NAMALWA (cell line): Measurements from ENCODE around the gene ASTN2.

Experiments
- DNase-seq: peaks from one replicate; pipeline ENCODE4 v3.0.0-alpha.2; 2015; ENCODE audit warnings: low spot score

The ASTN2 gene

DNA sequence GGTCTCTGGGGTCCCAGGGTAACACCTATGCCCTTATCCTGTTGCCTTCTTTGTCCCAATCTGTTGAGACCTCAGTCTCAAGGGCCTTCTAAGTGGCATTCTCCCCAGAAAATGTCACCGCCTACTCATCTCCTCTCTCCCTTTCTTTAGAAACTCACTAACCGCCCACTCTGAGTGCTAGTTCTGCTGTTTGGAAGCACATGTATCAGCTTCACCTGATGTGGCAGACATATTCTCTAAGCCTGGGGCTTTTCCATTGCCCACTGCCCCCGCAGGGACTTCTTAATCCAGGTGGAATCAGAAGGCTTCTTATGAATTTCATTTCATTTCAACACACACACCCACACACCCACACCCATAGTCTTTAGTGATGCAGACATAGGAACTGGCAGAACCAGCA lies 165.1 kb downstream of the ASTN2 start:
- DNase-seq, result no peak

DNA sequence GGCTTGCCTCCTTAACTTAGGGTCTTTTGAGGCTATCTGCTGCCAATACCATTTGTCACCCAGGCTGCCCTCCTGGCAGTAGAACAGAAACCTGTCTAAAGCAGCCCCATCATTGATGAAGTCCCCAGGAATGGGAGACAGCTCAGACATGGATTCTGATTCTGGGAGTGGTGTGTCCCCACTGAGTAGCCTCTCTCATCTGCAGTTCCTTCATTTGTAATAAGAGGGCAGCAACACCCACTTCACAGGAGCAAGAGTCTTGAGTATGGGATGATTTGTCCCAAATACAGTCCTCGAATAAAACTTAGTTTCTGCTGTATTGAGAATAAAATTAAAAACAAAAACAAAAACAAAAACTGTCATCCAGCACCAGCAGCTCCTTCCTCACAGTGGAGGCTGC lies 167.6 kb downstream of the ASTN2 start:
- DNase-seq, result peak; percentile 19

DNA sequence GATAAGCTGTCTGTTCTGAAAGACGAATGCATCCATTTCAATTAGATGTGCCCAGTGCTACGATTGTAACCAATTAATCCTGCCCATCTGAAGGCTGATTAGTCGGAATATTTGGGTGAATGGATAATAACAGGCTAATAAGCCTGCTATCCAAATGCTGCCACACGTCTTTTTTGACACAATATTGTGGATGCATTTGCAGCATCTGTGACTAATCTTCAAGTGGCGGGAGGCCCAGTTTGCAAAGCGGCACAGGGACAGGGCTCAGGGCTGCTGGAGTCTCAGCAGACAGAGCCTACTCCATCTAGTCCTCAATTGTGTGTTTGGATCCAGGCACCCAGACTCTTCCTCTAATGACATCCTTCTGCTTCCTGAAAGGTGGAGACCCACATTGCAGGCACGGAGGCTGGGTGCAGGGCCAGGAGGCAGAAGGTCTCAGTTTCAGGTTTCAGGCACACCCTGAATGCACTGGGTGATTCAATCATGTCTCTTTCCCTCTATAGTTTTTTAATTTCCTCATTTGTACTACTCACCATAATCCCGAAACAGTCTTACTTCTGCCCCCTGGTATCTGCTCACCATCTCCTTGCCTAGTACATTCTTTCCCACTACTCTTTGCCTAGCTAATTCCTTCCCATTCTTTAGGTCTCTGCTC lies 169.6 kb downstream of the ASTN2 start:
- no peak for DNase-seq

DNA sequence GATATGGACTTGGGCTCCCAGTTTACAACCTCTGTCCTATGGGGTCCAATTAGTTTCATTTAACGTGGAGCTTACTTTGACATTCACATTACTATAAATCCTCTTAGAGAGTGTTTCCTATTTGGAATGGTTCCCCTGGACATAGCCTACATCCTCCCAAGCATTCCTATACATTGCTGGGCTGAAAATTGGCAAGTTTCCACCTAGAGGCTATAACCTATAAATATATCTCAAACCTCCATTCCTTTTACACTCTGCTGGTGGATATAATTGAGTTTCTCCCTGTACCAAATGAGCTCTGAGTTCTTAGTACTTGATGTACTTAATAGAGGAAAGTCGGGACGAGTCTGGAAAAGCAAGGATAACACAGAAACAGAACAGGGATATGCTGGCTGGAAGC lies 172.8 kb downstream of the ASTN2 start:
- no peak for DNase-seq

DNA sequence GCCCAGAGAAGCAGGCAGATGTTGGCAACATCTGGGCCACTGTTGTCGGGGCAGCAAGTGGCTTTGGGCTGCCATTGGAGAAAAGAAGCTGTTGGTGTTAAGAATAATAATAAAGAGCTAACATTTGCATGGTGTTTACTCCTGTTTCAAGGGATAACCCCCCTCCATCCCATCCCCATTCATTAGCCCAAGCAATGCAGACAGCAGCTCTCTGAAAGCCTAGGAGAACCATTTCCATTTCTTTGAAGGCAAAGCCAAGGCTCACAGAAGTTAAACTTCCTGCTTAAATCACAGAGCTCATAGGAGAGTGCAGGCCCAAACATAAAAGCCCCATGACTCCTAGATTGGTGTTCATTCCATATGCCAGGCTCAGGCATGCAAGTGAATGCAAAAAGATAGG lies 175.4 kb downstream of the ASTN2 start:
- DNase-seq, result no peak

DNA sequence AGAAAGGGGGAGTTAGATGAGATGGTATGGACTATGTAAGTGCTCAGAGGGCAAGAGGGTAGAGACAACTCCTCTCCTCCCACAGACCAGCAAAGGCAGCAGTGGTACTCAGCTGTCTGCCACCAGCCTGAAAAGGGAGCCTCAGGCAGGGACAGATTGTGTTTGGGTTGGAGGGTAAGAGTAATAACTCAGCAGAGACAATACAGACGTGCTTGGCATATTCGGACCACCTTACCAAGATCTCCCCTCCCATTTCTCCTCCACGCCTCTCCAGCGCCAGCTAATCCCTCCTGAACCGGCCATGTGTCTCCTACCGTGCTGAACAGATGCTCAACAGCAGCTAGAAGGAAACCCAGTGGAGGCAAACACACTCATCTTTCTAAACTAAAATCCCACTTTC lies 180.8 kb downstream of the ASTN2 start:
- DNase-seq, result no peak

DNA sequence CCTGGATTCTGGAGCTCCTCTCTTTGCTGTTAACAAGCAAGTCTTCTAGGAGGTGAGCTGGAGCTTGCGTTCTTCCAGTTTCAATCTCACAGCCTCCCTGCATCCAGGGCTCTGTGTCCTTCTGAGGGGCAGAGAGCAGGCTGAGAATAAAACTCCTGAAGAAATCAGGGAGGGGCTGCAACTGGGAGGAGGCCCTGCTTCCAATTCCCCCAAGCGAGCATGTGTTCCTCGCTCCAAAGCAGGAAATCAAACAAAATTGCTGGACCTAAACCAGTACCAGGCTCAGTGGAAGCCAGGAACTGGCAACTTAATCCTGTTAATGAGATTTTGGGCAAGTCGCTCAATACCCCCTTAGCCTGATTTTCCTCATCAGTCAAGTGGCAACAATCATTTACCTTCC lies 181.8 kb downstream of the ASTN2 start:
- DNase-seq, result no peak

DNA sequence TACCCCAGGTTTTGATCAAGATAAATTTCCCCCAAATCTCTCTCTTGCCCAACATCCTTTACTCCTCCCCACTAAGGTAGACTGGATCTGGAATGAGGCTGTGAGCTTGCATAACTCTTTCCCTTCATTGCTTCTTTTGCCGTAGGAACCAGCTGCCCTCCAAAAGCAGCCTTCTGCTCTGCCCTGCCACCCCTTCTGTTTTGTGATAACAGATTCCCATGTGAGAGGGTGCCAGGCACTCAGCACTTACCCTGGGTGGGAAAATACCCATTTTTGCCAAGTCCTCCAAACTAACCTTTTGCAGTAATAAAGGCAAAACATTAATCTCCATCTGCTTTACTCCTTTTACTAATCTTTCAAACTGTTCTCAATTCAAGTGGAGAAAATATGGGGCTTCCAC lies 182.6 kb downstream of the ASTN2 start:
- no peak for DNase-seq

DNA sequence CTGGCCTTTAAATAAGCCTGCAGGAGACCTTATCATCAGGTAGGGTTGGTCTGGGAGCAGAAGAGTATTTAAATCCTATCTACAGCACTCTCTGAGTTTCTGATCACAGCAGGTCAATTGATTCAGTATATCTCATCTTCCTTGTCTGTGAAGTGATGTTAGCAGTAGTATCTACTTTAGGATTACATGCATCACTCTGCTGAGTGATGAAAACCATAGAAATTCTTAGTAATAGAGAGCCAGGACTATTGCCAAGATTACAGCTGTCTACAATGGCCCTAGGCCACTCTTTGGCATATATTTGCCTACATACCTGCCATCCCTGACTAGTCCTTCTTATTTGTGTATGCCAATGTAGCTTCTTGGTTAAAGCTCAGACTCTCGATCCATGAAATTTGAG lies 183.8 kb downstream of the ASTN2 start:
- DNase-seq, result no peak

DNA sequence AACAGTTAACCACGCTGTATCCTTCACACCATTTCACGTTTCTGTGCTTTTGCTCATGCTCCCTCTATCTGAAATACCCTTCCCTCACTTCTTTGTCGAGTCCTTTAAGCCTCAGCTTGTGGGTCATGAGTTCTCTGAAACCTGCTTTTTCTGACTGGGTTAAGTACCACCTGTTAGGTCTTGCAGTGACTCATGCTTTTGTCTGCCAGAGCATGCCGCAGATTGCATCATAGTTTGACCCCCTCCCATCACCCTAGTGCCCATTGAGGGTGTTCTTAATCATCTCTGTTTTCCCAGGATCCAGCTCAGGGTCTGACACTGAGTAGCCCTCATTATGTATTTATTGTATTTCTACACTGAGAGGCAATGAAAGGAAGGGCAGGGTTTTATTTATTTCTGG lies 190.2 kb downstream of the ASTN2 start:
- no peak for DNase-seq

DNA sequence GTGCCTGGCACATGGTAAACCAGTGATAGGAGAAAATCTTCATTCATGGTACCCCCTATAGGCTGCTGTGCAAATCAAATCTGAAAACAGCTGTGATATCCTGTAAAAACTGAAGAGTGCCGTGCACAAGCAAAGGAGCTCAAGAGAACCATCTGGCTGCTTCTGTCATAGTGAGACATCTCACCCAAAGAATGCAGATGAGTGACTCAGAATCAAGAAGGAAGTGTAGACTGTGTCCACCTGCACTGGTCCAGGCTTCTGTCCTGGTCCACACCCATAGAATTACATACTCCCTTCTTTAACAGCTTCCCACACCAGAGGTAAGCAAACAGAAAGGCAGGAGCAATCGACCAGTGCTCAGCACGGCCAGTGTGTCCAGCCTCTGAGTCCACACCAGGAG lies 195.9 kb downstream of the ASTN2 start:
- no peak for DNase-seq

DNA sequence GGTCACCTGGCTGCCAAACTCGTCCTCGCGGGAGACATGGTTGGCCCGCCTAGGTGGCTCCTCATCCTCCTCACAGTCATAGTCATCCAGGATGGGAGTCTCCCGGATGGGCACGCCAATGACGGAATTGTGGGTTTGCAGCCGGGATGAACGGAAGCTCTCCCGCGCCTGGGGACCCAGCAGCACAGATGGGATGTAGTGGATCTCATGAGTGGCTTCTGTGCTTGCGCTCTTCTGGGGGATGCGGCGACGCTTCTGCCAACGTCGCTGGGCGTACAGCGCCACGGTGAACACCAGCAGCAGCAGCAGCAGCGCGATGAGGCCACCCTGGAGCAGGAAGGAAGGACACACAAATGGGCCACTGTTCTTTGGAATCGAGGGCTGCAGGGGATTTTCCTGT lies 200.4 kb downstream of the ASTN2 start:
- DNase-seq, result no peak

DNA sequence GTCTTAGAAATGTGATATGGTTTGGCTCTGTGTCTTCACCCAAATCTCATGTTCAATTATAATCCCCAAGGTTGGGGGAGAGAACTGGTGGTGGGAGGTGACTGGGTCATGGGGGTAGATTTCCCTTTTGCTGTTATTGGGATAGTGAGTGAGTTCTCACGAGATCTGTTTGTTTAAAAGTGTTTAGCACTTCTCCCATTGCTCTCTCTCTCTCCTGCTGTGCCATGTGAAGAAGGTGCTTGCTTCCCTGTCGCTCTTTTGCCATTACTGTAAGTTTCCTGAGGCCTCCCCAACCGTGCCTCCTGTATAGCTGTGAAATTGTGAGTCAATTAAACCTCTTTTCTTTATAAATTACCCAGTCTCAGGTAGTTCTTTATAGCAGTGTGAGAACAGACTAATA lies 203.6 kb downstream of the ASTN2 start:
- DNase-seq, result no peak

DNA sequence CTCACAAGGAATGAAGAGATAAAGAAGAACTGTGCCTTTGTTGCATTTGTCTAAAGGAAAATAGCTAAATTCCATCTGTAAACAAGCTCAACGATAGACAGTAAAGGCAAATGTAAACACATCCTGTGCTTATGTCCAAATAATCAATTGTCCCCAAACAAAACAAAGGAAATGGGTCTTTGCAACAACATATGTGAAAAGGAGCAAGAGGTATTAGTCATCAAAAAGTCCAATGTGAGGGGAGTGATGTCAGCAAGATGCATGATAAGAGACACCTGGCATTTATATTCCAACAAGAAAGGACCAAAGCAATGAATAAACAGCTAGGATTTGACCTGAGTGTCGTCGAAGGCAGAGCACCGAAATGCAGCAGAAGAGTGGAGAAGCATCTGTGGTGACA lies 209.1 kb downstream of the ASTN2 start:
- no peak for DNase-seq

DNA sequence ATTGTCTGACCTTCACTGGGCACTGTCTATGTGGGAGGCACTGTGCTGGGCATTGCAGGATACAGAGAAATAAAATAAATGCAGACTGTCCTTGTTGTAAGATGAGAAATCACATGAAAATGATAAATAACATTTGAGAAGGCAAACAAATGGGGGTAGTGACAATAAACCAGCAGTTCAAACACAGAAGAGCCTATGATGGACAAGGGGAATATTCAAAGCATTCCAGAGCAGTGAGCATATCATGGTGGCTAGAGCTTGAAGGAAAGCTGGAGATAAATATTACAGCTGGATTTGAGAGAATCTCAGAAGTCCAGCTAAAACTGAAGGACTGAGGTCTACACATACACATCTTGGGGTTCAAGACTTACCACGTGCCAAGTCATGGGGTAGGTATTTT lies 209.9 kb downstream of the ASTN2 start:
- no peak for DNase-seq

DNA sequence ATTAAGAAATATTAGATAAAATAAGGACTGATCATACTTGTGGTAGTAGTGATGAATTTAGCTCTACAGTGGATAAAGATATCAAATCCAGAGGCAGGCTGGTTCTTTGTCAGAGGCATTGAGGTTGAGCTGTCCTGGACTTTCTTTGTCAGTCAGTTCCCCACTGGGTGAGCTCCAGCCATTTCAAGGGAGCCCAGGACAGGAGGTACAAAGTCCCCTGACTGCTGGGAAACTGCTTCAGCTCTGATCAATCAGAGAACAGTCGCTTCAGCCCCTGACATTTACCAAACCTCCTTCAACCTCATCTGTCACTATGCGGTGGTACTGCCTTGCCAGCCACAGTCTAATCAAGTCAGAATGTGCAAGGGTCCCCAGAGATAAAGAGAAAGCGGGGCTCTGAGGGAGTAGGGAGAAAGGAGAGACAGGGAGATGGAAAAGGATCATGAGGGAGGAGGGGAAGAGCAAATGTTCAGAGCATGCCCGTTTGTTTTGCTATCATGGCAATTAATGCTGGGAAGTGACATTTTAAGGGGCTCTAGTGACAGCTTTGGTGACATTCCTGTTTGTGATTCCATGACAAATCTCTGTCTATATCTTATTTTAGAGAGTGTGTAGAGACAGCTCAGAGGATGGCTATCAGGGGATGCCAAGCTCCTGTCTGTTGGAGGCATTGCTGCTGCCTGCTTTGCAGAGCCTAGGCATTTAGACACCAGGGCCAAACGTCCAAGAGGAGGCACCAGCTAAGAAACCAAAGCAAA lies 223.2 kb downstream of the ASTN2 start:
- DNase-seq, result no peak

DNA sequence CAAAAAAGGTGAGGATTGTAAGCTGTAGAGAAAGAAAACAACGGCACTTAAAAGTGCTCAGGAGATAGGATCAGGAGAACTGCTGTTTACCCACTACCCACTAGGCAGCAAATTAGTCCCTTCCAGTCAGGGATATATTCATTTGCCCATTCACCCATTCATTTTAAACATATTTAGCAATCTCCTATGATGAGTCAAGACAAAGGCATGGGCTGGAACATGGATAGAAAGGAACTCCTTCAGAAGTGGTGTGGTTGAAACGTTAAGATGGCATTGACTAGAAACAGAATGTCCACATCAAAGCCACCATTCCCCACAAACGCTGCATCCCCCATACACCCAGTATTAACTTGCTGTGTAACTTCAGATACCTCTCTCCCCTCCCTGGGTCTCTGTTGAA lies 225.7 kb downstream of the ASTN2 start:
- no peak for DNase-seq

DNA sequence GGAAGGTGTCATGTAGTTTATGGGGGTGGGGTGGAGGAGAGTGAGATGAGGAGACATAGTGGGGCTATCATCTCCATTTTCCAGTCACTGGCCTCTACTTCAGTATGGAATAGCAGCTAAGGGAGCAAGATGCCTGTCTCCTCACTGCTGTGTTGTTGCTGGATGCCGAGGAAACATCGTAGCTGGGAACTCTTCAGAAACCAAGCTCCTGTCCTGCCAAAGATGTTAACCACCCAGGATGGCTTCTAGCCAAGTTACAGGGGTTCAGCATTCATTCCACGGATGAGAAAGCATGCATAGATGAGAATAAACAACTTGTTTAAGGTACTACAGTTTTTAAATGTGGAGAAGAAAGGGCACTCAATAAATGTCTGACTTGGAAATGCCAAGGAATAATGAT lies 226.5 kb downstream of the ASTN2 start:
- no peak for DNase-seq

DNA sequence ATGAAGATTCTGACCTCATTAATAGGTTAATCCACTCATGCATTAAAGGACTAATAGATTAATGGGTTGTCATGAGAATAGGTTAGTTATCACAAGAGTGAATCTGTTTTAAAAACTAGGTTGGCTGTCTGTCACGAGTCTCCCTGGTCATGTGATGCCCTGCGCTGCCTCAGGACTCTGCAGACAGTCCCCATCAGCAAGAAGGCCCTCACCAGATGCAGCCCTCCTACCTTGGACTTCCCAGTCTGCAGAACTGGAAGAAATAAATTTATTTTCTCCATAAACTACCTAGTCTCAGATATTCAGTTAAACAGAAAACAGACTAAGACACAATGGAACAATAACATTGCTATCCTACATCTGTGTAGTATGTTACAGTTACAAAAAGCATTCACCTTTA lies 227.4 kb downstream of the ASTN2 start:
- no peak for DNase-seq

DNA sequence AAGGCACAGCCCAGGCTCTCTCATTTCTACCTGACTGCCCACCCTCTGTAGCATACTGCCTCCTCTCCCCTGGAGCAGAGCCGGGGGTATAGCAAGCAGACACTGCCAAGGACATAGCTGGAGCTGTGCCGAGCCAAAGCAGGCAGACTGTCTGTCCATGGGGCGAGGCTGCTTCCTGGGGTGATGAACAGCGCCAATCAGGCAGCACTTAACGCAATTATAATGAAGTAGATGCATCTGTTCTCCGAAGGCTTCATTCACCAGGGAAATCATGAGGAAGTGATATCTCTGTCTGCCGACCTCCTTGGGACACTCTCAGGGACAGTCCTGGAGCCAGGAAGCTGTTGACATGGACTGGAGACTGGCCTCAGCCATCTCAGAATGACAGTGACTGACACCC lies 230.7 kb downstream of the ASTN2 start:
- DNase-seq, result no peak

DNA sequence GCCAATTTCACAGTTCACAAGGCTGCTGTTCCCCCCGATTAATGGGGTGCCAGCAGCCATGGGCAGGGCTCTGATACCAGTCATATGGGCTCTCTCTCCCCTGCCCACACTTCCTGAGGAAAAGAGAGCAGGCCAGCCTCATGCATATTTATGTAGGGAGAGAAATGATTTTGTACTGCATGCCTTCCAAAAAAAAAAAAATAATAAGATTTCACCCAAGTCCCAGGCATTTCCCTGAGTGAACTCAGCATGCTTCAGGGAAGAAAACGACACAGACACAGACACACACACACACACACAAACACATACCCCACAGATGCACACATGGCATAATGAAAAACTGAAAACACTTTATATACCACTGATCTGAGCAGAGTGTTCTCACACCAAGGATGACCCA lies 232.8 kb downstream of the ASTN2 start:
- DNase-seq, result no peak

DNA sequence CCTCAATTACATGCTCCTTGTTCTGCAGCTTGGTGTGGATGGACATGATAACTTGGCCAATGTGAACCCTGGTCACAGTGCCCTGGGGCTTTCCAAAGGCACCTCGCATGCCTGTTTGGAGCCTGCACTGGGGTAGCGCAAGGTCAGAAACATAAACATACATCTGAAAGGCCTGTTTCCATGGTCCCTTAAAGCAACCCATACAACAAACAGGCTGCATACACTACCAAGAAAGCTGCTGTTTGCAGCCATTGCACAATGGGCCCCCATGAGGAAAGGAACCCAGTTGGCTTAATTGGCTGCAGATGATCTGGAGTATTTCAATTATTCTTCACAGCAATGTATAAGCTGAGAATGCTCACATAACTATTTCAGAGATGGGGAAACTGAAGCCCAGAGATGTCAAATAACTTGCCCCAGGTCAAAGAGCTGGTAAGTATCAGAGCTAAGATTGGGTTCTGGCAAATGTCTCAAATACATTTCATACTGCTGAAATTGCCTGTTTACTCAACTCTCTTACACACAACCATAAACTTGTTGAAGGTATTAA lies 233.9 kb downstream of the ASTN2 start:
- DNase-seq, result no peak

DNA sequence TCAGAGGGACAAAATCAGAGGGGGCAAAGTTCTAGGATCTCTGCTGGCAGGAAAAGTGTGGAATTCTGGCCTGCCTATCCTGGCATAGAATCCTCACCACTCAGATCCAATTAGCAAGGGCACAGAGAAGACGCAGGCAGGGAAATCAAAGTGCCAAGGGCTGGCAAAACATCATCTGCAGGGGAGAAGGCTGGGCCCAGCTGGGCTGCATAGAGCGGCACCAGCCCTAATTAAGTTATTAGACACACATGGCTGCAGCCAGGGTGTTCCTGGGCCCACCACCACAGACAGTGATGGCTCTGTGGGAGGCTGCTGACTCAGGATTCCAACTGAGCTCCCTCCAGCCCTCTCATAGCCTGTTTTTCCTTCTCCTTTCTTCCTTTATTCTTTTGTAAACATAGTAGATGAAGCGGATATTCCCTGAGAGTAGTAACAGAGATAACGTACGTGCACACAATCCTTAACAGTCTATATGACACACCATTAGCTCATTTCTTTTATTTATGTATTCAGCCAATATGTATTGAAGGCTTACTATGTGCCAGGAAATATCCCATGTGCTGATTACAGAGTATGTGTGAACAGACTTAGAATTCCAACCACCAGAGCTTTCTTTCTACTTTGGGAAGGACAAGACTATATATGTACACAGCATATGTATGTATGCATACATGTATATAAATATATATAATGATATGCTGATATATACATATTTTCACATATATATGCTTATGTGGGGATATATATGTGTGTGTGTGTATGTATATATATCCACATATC lies 236.1 kb downstream of the ASTN2 start:
- no peak for DNase-seq
